Hippocampal formation (tissue), 2 donors: ENCODE data around the gene AQP2.

ENCODE experiments used
- DNase-seq, 2 donors: peaks; one replicate each; lab custom pipeline; 2025; lab: John Stamatoyannopoulos, UW

AQP2 gene

DNA sequence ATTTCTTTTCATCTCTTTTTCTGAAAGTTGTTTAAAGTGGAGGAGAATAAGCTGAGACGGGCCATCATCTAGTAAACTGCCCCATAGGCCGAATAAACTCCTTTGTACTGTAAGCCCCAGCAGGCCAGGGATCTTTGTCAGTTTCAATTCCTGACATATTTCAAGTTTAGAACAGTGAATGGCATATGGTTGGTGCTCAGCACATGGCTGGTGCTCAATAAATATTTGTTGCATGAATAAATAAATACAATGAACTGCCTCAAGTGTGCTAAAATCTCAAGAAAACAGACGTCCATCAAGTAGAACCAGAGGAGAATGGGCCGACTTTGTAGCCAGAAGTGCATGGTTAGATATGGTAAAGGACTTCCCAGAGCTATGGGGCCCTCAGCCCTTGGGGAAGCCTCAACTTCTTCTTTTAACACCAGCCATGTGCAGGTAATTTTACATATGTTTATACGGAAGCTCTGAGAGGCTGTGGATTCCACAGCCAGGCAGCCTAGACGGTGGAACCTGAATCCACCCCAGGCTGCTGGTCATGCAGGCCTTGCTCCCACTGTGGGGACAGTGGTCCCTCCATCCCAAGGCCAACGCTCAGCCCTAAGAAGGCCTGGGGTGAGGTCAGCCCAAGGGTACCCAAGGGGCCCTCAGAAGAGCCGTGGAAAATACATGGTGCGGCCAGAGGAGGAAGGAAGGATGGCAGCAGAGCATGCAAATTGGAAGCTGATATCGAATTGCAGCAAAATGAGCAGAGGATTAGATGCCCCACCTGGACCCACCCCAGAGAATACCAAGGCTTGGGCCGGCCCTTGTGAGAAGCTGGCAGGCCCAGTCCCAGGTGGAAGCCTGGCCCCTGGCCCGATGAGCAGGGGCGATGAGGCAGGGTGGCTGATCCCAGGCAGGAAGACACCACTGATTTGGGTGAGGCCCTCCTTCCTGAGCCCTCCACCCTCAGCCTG is 8.7 kb upstream of the AQP2 start:
- no peak for DNase-seq

DNA sequence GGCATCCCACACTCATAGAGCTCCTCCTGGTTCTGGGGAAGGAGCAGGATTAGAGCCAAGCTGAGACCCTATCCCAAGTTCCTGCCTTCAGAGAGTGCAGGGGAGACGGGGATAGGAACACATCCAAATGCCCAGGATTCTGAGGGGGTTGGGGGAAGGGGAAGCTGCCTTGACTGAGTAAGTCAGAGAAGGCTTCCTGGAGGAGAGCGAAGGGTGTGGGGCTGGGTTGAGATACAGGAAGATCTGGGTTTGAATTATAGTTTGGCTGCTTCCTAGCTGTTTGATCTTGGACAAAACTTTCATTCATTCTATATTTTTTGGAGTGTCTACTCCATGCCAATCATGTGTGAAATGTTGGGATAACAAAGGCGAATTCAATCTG is 8.0 kb upstream of the AQP2 start:
- no peak for DNase-seq

- DNase-seq, result no peak
Measured at GRCh38 chr12:49942921-49943624, 7.5 kb upstream of the AQP2 start.

GRCh38 chr12:49943625-49943960 is 6.9 kb upstream of the AQP2 start:
- no peak for DNase-seq

GRCh38 chr12:49944046-49944445 is 6.5 kb upstream of the AQP2 start:
- no peak for DNase-seq

DNA sequence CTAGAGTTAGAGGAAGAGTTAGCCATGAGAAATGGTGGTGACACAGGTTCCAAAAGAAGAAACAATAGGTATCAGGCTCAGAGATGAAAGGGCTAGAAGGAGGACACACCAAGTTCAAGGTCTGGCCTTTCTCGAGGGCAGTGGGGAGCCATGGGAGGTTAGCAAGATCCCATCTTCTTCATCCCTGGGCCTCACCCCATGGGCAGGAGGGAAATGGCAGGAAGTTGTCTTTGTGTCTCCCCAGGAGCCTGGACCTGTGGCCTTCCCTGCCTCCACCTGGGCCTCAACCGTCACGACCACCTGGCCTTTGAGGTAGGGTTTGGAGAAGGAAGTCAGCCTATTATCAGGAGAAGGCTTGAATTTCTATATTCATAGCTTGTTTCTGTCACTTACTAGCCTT is 5.8 kb upstream of the AQP2 start:
- DNase-seq, result no peak

GRCh38 chr12:49945394-49946080 is 5.0 kb upstream of the AQP2 start:
- DNase-seq, result peak; percentile 56 to 76

DNA sequence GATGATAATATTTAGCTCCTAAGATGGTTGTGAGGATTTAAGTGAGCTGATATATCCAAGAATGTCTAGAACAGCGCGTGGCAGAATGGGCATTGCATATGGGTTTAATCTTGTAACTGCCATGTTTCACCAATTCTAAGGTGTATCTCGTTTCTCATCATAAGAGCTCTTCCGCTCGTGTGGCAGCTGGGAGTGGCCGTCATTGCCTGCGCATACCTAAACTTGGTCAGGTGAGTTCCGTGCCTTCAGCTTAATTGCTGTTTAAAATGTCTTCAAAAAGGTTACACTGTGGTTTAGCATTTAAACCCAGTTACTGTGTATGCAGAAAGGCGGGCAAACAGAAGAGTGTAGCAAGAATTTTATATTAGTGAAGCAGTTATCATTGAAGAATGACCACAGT is 4.5 kb upstream of the AQP2 start:
- no peak for DNase-seq

GRCh38 chr12:49946497-49946896 is 4.0 kb upstream of the AQP2 start:
- DNase-seq, result no peak

- DNase-seq, result no peak
Measured at GRCh38 chr12:49947593-49948226, 2.8 kb upstream of the AQP2 start.

GRCh38 chr12:49948866-49949845 is 1.4 kb upstream of the AQP2 start:
- DNase-seq, result no peak

DNA sequence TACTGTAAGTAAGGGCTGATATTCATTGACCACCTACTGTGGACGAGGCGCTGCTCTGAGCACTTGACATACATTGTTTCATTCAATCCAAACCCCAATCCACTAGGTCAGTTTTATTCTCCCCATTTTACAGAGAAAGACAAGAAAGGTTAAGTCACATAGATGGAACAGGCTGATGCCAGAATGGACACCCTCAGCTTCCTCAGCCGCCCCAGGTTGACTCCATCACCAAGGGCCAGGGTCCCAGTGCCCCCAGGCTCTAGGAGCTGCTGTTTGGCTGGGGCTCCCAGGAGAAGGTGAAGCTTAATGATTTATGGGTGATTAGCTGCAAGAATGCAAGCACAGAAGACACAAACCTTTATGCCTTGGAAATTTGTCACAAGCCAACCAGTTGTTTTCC is 671 bp upstream of the AQP2 start:
- DNase-seq, result no peak

DNA sequence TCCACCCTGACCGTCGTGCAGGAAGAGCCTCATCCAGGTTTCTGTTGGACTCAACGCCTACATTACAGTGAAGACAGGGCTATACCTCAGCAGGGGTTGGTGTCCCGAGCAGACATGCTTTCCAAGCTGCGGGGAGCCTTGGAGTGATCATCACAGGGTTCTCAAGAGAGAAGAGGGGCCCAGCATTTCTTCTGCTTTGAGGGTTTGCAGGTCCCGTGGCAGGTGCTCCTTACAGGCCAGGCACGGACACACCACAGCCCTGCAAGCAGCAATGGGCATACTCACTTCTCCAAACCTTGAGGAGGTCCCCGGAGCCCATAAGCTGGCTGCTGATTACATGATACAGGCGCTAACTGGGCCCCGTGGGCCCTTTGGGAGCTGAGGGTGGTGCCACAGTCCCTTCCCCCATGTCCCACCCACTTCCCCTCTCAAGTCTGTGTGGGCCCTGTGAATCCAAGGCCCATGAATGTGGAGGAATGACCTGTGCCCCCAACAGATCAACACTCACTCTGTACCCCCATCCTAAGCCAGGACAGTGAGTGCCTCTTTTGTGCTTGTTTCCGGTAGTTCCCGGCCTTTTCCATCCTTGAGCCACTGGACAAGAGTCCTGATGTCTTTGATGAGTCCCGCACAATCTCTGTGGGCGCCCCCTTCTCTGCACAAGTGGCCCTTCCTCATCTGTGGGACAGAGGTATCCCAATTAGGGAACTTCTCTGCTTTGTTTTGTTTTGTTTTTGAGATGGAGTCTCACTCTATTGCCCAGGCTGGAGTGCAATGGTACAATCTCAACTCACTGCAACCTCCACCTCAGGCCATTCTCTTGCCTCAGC is 1.1 kb downstream of the AQP2 start:
- DNase-seq, result no peak

- no peak for DNase-seq
Measured at GRCh38 chr12:49952391-49953055, 2.0 kb downstream of the AQP2 start.

- no peak for DNase-seq
Measured at GRCh38 chr12:49953151-49953550, 2.6 kb downstream of the AQP2 start.

GRCh38 chr12:49953961-49954846 is 3.7 kb downstream of the AQP2 start:
- DNase-seq, result no peak

- no peak for DNase-seq
Measured at GRCh38 chr12:49954863-49955830, 4.6 kb downstream of the AQP2 start.
